ENCODE measurements around the gene TOB1.
A peak's percentile ranks its signal among the peaks of the same experiment; 100 is the strongest.
"Not testable (repeated sequence)": the region's sequence is repeated elsewhere in the genome, so short reads cannot be mapped to it uniquely, and the experiment has no call there.

The TOB1 gene

GRCh38 chr17:50868140-50868438 lies 1.9 kb upstream of the TOB1 start:
- no peak for DNase-seq

DNA sequence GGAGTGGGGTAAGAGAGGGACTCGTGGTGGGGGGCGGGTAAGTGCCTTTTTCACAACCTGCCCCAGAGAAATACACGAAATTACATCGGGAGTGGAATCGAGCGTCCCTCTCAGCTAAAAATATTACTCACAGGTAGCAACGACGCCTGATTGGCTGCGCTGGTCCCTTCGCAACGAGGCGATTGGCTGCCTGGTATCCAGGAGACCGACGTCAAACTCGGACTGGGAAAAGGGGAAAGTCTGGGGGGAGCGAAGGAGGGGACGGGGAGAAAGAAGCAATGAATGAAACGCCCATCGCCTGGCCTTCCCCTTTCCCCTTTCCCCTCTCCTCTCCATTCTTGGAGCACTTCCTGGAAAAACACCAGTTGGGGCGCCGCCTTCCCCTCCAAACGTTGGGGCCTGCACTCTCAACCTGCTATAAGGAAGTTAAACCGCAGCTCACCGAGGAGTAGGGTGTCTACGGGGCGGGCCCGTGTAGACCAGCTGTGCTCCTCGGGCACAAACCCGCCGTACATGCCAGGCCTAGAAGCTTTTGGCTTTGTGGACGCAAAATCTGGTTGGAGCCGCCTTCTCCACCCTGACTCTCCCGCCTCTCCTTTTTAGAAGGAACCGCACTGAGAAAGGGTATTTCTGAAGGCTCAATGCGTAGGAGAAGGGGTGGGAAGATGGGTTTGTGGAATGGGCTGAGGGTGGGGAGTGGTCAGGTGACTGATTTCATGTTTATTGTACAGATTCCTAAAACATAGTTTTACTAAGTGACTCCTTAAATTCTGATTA lies 1.4 kb upstream of the TOB1 start:
- peak; percentile 79 for DNase-seq

DNA sequence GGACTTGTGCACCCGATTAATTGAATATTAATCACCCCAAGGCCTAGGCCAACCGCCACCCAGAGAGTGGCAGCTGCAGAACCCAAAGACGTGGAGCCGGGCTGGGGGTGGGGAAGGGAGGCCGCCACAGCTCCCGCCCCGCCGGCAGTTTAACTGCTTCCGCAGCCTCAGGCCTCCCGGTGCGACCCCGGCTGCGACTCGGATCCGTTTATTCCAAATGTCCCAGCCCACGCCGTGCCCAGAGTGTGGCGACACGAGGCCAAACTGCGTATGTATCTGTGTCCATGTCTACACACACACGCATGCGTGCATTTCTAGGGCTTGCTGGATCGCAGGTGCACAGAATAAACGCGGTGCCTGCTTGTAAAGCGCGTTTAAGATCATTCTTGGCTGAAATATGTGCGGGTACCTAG lies 802 bp upstream of the TOB1 start:
- DNase-seq, result no peak

GRCh38 chr17:50865868-50866260 lies 290 bp downstream of the TOB1 start:
- no peak for DNase-seq

GRCh38 chr17:50865060-50865867 lies 890 bp downstream of the TOB1 start:
- DNase-seq, result no peak

DNA sequence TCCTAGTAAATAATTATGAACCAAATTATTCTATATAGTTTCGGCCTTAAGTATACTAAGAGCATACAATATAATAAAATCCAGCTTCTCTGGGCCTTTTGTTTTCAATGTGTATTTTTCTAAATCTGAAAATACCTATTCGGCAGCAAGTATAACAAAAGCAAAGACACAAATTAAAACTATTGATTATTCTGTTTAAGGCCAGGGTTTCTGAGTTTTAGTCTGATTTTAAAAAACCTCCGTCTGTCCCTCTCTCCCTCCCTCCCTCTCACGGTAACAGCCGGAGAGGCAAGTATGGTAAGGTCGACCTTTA lies 1.5 kb downstream of the TOB1 start:
- no peak for DNase-seq

GRCh38 chr17:50863931-50864330 lies 2.2 kb downstream of the TOB1 start:
- DNase-seq, result no peak

- no peak for DNase-seq
These were observed 2.8 kb downstream of the TOB1 start for GRCh38 chr17:50863221-50863843.

DNA sequence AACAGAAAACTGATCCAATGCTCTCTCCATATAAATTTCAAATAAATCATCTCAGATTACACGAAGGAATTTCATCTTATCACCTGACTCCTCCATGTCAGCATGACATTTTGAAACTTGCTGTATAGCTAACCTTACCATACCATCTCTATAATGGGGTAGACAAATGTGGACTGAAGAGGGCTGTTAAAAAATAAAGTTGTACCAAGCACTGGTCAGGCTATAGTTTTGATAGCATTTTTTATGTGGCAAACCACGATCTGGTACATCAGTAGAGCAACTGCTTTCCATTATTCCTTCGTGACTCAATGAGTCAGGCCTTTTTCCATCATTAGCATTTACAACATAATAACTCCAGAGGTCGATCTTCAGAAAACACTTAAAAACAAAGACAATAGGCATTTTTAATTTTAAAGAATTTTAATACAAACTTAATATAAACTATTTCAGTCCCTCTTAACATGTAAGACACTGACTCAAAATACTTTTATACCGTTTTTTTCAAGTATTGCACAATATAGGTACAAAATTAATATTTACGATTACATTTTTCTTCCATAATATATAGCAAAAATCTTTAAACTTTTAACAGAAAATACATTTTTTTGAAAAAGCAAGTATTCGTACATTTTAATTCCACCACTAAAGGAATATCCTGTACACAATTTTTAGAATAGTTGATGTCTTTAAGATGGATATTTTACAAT lies 4.2 kb downstream of the TOB1 start:
- no peak for DNase-seq

GRCh38 chr17:50861334-50861676 lies 4.8 kb downstream of the TOB1 start:
- no peak for DNase-seq

- not testable (repeated sequence) for DNase-seq
These were observed 6.4 kb downstream of the TOB1 start for GRCh38 chr17:50859727-50860126.

DNA sequence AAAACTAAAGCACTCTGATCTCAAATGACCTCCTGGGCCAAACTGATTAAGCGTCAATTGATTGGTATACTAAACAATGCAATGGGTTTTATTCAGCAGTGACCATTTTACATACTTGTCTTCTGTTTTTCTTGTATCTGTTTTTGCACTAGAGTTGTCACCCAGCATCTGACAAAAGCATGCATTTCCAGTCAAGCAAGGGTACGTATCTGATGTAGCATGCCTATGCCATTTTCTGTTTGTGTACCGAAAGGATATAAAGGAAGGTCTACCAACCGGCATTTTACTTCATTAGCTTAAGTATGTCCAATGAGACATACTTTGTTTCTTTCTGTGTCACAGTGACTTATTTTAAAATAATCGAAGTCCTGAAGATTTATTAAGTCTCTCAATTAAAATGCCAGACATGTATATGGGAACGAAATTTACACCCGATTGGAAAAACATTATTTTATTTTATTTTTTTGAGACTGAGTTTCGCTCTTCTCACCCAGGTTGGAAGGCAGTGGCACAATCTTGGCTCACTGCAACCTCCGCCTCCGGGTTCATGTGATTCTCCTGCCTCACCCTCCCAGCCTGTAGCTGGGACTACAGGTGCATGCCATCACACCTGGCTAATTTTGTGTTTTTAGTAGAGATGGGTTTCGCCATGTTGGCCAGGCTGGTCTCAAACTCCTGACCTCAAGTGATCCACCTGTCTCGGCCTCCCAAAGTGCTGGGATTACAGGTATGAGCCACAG lies 7.5 kb downstream of the TOB1 start:
- no peak for DNase-seq

GRCh38 chr17:50856431-50856830 lies 9.7 kb downstream of the TOB1 start:
- no peak for DNase-seq

DNA sequence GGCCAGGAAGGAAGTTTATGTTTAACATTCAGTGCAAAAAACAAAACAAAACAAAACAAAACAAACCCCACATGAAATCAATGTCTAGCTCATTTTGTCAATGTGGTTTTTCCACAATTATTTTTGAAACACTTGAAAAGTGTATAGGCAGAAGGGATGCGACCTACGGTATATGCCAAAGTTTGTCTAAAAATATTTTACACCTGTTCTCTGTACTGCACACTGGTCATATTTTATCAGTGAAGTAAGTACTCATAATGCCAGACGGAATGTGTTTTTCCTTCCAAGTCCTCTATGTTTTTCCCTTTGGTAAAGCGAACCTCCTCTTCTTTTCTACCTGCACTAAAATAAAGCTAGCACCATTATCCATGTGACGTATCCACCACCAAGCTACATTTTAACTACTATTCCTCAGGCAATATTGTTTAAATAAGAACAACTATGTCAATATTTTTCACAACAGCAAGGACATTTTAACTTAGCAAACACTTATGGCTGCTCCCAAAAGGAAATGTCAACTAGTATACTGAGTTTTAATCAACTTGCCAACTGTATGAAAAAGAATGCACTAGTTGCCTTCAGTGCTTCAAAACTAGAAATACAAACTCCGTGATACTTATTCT lies 10.3 kb downstream of the TOB1 start:
- DNase-seq, result no peak

- no peak for DNase-seq
These were observed 12.4 kb downstream of the TOB1 start for GRCh38 chr17:50853781-50854180.

- DNase-seq, result no peak
These were observed 13.0 kb downstream of the TOB1 start for GRCh38 chr17:50853015-50853615.

DNA sequence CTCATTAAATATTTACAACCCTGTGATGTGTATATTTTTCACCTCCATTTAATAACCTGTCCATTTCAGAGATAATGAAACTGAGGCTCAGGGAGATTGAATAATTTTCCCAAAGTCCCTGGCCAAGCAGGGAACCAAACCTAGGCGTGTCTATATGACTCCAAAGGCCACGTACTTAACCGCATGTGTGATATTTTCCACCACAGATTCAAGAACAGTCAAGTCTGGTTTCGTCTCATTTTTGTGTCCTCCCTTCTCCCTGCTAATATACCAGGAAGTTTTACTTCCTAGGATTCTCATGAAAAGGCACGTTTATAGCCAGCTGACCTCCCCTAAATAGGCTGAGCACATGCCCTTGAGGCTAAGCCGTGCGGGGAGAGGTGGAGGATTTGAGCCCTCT lies 15.5 kb downstream of the TOB1 start:
- no peak for DNase-seq

- DNase-seq, result no peak
These were observed 17.4 kb downstream of the TOB1 start for GRCh38 chr17:50848711-50849110.

- no peak for DNase-seq
These were observed 18.1 kb downstream of the TOB1 start for GRCh38 chr17:50848039-50848438.

DNA sequence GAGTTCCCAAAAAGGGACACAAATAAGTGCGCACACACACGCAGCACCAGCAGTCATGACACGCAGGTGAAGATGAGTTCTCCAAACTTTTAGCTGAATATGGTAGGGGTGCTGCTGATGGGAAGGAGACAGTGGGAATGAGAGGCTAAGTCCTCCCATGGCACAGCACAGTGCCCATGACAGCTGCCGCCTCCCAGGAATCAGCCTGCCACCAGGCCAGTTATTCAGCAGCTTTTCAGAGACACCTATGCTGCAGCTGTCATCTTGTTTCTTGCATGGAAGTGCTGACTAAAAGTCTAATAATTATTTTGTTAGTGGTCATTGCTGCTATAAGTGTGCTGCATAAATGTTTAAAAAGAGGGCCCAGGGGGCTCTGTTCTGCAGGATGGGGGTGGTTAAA lies 18.6 kb downstream of the TOB1 start:
- no peak for DNase-seq

DNA sequence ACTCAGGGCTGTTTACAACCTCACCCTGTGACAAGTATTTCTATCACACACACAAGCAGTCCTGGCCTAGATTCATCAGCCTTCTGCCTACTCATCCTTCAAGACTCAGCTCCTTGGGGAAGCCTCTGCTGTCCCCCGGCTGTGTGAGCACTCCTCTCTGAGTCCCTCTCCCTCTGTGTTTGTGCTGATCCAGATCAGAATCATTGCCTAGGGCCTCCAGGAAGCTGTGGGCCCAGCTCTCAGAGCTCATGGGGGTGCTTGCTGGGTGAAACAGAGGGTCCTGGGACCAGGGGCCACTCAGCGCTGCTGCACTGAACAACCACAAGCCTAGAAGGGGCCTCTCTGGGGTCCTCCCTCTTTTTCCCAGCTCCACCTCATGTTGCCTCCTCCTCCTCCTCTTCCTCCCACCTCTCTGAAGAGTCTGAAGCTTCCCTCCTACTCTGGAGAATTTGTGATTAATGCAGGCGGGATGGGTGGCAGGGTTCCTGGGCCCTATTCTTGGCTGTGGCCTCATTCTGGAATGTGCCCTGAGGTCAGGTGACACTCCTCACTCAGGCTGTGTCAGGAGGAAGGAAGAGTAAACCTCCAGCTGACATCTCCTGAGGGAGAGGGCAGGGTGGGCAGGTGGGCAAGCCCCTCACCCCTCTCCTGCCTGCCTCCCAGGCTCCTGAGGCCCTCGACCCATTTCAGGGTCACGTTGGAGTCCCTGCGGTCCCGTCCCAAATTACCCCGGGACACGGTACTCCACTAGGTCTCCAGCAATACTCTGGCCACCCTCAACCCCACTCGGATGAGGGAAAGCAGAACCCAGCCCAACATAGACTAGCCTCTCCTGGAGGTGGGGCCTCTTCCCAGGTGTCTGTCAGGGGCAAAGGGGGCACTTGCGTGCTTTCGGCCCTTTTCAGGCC lies 20.7 kb downstream of the TOB1 start:
- DNase-seq, result no peak

All from NCI-H1048 (cell line).